SHP77 treated with DMSO at 0.1 percent for 48 hours (cell line): Measurements from ENCODE around the gene RAPH1.
A peak's percentile ranks its signal among the peaks of the same experiment; 100 is the strongest.

Experiments used
- DNase-seq: peaks from one replicate; lab custom pipeline; 2025; lab: John Stamatoyannopoulos, UW

The RAPH1 gene

GRCh38 chr2:203361495-203361894 lies 173.6 kb downstream of the RAPH1 start:
- no peak for DNase-seq

GRCh38 chr2:203360833-203361430 lies 174.2 kb downstream of the RAPH1 start:
- DNase-seq: no peak

DNA sequence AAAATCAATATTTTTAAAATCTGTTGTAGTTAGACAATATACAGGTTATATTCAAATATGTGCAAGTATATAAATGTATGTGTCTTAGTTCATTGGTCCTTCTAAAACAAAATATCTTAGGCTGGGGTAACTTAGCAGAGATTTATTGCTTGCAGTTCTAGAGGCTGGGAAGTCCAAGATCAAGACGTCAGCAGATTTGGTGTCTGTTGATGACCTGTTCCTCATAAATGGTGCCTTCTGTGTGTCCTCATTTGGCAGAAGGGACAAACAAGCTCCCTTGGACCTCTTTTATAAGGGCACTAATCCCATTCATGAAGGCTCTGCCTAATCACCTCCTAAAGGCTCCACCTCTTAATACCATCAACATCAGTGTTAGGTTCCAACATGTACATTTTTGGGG lies 175.7 kb downstream of the RAPH1 start:
- no peak for DNase-seq

- DNase-seq: no peak
Observed at GRCh38 chr2:203354966-203355365, 180.1 kb downstream of the RAPH1 start.

- DNase-seq: peak; percentile 90
Observed at GRCh38 chr2:203352604-203353255, 182.4 kb downstream of the RAPH1 start.

DNA sequence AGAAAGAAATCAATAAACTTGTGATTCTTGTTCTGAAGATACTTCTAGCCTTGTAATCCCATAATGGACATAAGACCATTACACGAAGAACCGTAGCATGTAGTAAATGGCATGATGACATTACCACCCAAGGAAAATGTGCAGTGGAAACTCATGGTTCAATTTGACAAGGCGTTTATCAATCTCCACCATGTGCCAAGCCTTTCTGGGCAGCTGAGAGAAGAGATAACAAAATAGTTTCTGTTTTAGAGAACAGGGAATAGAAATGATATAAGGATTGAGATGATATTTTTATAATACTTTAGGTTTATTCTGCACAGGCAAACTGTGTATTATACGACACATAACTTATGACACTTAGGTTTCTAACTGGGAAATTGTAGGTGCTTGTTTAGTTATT lies 187.7 kb downstream of the RAPH1 start:
- DNase-seq: no peak

DNA sequence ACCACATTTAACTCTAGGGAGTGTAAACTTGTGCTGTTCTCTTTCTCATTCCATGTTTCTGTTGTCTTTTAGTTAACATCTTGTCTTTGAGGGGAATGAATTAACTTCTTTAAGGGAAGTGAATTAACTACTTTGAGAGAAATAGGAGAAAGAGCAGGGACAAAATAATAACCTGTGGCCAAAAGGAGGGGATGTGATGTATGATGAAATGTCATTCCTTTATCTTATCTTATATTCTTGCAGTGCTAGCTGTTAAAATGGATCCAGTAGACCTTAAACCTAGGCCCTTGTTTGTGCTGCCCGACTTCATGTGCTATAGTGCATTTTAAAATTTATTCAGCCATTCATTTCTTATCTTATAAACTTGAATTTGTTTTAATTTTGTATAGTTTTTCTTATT lies 188.5 kb downstream of the RAPH1 start:
- DNase-seq: no peak

GRCh38 chr2:203344667-203345066 lies 190.4 kb downstream of the RAPH1 start:
- no peak for DNase-seq
